ENCODE results near the gene CBX8.

CBX8 gene

GRCh38 chr17:79812353-79813258, 15.7 kb upstream of the CBX8 start:
- H3K9ac ChIP-seq (ENCODE audit: insufficient read length): peak overlapping the region; percentile 76
- no peaks in the 10 kb centered on the region for H3K36me3 ChIP-seq (ENCODE audit: insufficient read depth, low read length)
- H3K27ac ChIP-seq: peak overlapping the region; percentile 77
- DNase-seq (ENCODE audit: low read depth, low spot score): no peak
- H3K9me3 ChIP-seq (ENCODE audit: low read depth, low read length): no peaks in the 10 kb centered on the region
- TF ChIP-seq EZH2 (IDR thresholded peaks at IDR 0.05) (no peak), FOXP2 (optimal IDR thresholded peaks at IDR 0.05; ENCODE audit: control extremely low read depth, extremely low read length, insufficient read depth) (no peak), POLR2AphosphoS5 (IDR thresholded peaks at IDR 0.05; ENCODE audit: borderline replicate concordance, low read depth, low read length) (no peak)
- peak overlapping the region; percentile 88 for H3K4me3 ChIP-seq

GRCh38 chr17:79811868-79812352, 15.0 kb upstream of the CBX8 start:
- no peak for DNase-seq (ENCODE audit: low read depth, low spot score)
- Histone ChIP-seq H3K27ac (peak overlapping the region; percentile 77), H3K36me3 (ENCODE audit: insufficient read depth, low read length) (no peaks in the 10 kb centered on the region), H3K9ac (ENCODE audit: insufficient read length) (peak overlapping the region; percentile 76), H3K4me3 (peak overlapping the region; percentile 88), H3K9me3 (ENCODE audit: low read depth, low read length) (no peaks in the 10 kb centered on the region)
- TF ChIP-seq POLR2AphosphoS5 (IDR thresholded peaks at IDR 0.05; ENCODE audit: borderline replicate concordance, low read depth, low read length): no peak
- no peak for TF ChIP-seq EZH2 (IDR thresholded peaks at IDR 0.05)
- no peak for TF ChIP-seq FOXP2 (optimal IDR thresholded peaks at IDR 0.05; ENCODE audit: control extremely low read depth, extremely low read length, insufficient read depth)

GRCh38 chr17:79811011-79811867, 14.4 kb upstream of the CBX8 start:
- DNase-seq (ENCODE audit: low read depth, low spot score): no peak
- Histone ChIP-seq H3K27ac (peak overlapping the region; percentile 77), H3K36me3 (ENCODE audit: insufficient read depth, low read length) (no peaks in the 10 kb centered on the region), H3K9me3 (ENCODE audit: low read depth, low read length) (no peaks in the 10 kb centered on the region), H3K4me3 (peak overlapping the region; percentile 88), H3K9ac (ENCODE audit: insufficient read length) (peak overlapping the region; percentile 76)
- TF ChIP-seq FOXP2 (optimal IDR thresholded peaks at IDR 0.05; ENCODE audit: control extremely low read depth, extremely low read length, insufficient read depth) (no peak), POLR2AphosphoS5 (IDR thresholded peaks at IDR 0.05; ENCODE audit: borderline replicate concordance, low read depth, low read length) (no peak), EZH2 (IDR thresholded peaks at IDR 0.05) (no peak)

DNA sequence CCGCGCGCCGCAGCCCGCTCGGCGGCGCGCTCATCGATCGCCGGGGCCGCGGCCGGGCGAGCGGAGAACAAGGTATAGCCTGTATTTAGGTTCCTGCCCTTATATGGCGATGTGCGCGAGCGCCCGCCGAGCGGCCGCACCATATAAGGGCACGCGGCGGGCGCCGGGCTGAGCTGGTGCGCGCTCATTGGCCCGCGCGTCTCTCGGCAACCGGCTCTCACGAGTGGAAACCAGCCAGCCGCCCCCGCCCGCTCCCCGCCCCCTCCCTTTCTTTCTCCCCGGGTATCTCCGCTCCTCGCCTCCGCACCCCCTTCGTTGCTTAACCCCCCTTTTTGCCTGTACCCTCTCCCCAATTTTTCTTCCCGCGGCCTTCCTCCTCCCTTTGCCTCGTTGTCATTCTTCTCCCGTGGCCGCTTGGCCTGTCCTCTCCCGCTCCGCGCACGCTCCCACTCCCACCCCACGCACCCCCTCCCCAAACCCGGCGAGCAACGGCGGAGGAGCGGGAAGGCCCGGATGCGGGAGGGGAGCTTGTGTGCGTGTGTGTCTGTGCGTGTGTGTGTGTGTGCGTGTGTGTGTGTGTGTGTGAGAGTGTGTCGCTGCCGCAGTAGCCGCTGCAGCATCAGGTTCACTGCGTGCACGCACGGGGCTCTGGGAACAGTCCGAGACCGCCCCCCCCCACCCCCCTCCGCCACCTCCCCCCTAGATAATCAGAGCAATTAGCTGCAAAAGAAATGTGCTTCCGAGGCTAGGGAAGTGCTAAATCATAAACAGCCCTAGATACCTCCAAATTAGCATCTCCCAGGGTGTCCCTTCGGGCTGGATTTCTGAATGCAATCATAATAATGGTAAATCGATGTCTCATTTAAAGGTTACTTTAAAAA, 13.5 kb upstream of the CBX8 start:
- Histone ChIP-seq H3K9ac (ENCODE audit: insufficient read length) (peak overlapping the region; percentile 88), H3K27ac (peak overlapping the region; percentile 87), H3K4me3 (peak overlapping the region; percentile 88), H3K36me3 (ENCODE audit: insufficient read depth, low read length) (no peaks in the 10 kb centered on the region), H3K9me3 (ENCODE audit: low read depth, low read length) (no peaks in the 10 kb centered on the region)
- no peak for DNase-seq (ENCODE audit: low read depth, low spot score)
- TF ChIP-seq EZH2 (IDR thresholded peaks at IDR 0.05): no peak
- TF ChIP-seq FOXP2 (optimal IDR thresholded peaks at IDR 0.05; ENCODE audit: control extremely low read depth, extremely low read length, insufficient read depth): no peak
- TF ChIP-seq POLR2AphosphoS5 (IDR thresholded peaks at IDR 0.05; ENCODE audit: borderline replicate concordance, low read depth, low read length): no peak; the same call in 1 of the 2 replicates

GRCh38 chr17:79809530-79810129, 12.8 kb upstream of the CBX8 start:
- Histone ChIP-seq H3K4me3 (peak overlapping the region; percentile 67), H3K9me3 (ENCODE audit: low read depth, low read length) (no peaks in the 10 kb centered on the region), H3K9ac (ENCODE audit: insufficient read length) (peak overlapping the region; percentile 82), H3K27ac (peak overlapping the region; percentile 62; the same call in 1 of the 2 replicates), H3K36me3 (ENCODE audit: insufficient read depth, low read length) (no peaks in the 10 kb centered on the region)
- no peak for TF ChIP-seq POLR2AphosphoS5 (IDR thresholded peaks at IDR 0.05; ENCODE audit: borderline replicate concordance, low read depth, low read length)
- TF ChIP-seq EZH2 (IDR thresholded peaks at IDR 0.05): no peak
- TF ChIP-seq FOXP2 (optimal IDR thresholded peaks at IDR 0.05; ENCODE audit: control extremely low read depth, extremely low read length, insufficient read depth): no peak
- no peak for DNase-seq (ENCODE audit: low read depth, low spot score)

GRCh38 chr17:79808763-79809529, 12.1 kb upstream of the CBX8 start:
- no peak for DNase-seq (ENCODE audit: low read depth, low spot score)
- TF ChIP-seq EZH2 (IDR thresholded peaks at IDR 0.05) (no peak), POLR2AphosphoS5 (IDR thresholded peaks at IDR 0.05; ENCODE audit: borderline replicate concordance, low read depth, low read length) (no peak), FOXP2 (optimal IDR thresholded peaks at IDR 0.05; ENCODE audit: control extremely low read depth, extremely low read length, insufficient read depth) (no peak)

More at GRCh38 chr17:79808763-79809529, 12.1 kb upstream of the CBX8 start:
- no peak overlapping the region for H3K9ac ChIP-seq (ENCODE audit: insufficient read length)
- H3K4me3 ChIP-seq: no peak overlapping the region
- no peaks in the 10 kb centered on the region for H3K9me3 ChIP-seq (ENCODE audit: low read depth, low read length)
- no peak overlapping the region for H3K27ac ChIP-seq
- H3K36me3 ChIP-seq (ENCODE audit: insufficient read depth, low read length): no peaks in the 10 kb centered on the region

Measured in SK-N-MC (cell line).